Measurements from ENCODE around the gene RAB20. TPM values are rescaled to one million over a fixed set of nuclear protein-coding genes. Genes with fewer than 3 reads are reported as not detected.

Gene RAB20
- total and polyA plus RNA-seq, 9 of the 15 experiments (the other 6 are each of a cell fraction or from before 2014, with no cell fraction given) = 0.62 to 9.2 (median 5.4) TPM

GRCh38 chr13:110509971-110510786 is 51.3 kb downstream of the RAB20 start (continued):
- peak in 1 of 2 experiments; percentile 73 for TF ChIP-seq AFF1 (IDR thresholded peaks at IDR 0.05; ENCODE audit: low read depth in 1 of 2, partially characterized antibody in 2 of 2)
- TF ChIP-seq NELFE (IDR thresholded peaks at IDR 0.05; ENCODE audit: insufficient read depth, insufficient read length) = no peak
- TF ChIP-seq, protein P1, sequence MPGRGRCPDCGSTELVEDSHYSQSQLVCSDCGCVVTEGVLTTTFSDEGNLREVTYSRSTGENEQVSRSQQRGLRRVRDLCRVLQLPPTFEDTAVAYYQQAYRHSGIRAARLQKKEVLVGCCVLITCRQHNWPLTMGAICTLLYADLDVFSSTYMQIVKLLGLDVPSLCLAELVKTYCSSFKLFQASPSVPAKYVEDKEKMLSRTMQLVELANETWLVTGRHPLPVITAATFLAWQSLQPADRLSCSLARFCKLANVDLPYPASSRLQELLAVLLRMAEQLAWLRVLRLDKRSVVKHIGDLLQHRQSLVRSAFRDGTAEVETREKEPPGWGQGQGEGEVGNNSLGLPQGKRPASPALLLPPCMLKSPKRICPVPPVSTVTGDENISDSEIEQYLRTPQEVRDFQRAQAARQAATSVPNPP (IDR thresholded peaks at IDR 0.05; ENCODE audit: borderline replicate concordance, insufficient read depth, insufficient read length) = no peak
- TF ChIP-seq POLR2G (IDR thresholded peaks at IDR 0.05; ENCODE audit: low read depth, low read length) = no peak
- no peak for TF ChIP-seq SMC3 (conservative IDR thresholded peaks at IDR 0.05; ENCODE audit: insufficient read depth, low read depth, low read length)
- 0 out of 4 replicates have a peak, but pooled peaks of 1 of the 2 experiments have one; percentile 15 for TF ChIP-seq RCOR1 (IDR thresholded peaks at IDR 0.05; ENCODE audit: borderline replicate concordance in 1 of 2, low read depth in 2 of 2, low read length in 2 of 2)
- TF ChIP-seq, protein P2, sequence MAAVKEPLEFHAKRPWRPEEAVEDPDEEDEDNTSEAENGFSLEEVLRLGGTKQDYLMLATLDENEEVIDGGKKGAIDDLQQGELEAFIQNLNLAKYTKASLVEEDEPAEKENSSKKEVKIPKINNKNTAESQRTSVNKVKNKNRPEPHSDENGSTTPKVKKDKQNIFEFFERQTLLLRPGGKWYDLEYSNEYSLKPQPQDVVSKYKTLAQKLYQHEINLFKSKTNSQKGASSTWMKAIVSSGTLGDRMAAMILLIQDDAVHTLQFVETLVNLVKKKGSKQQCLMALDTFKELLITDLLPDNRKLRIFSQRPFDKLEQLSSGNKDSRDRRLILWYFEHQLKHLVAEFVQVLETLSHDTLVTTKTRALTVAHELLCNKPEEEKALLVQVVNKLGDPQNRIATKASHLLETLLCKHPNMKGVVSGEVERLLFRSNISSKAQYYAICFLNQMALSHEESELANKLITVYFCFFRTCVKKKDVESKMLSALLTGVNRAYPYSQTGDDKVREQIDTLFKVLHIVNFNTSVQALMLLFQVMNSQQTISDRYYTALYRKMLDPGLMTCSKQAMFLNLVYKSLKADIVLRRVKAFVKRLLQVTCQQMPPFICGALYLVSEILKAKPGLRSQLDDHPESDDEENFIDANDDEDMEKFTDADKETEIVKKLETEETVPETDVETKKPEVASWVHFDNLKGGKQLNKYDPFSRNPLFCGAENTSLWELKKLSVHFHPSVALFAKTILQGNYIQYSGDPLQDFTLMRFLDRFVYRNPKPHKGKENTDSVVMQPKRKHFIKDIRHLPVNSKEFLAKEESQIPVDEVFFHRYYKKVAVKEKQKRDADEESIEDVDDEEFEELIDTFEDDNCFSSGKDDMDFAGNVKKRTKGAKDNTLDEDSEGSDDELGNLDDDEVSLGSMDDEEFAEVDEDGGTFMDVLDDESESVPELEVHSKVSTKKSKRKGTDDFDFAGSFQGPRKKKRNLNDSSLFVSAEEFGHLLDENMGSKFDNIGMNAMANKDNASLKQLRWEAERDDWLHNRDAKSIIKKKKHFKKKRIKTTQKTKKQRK (IDR thresholded peaks at IDR 0.05; ENCODE audit: borderline replicate concordance, low read depth, low read length) = no peak
- no peak for TF ChIP-seq IRF9 (tag; IDR thresholded peaks at IDR 0.05)
- TF ChIP-seq STAT5A (IDR thresholded peaks at IDR 0.05; ENCODE audit: borderline replicate concordance, low read length) = no peak
- TF ChIP-seq LARP7 (IDR thresholded peaks at IDR 0.05) = no peak
- peak; percentile 46; the same call in 1 of the 2 replicates for TF ChIP-seq ZBTB33 (CRISPR knock-in tag; IDR thresholded peaks at IDR 0.05)
- TF ChIP-seq RAD51 (IDR thresholded peaks at IDR 0.05; ENCODE audit: borderline replicate concordance, low read depth) = peak; percentile 35; the same call in 1 of the 2 replicates
- TF ChIP-seq STAG1 (CRISPR knock-in tag; IDR thresholded peaks at IDR 0.05; ENCODE audit: borderline replicate concordance) = no peak
